ENCODE measurements around the gene GRIA2. TPM values are rescaled to one million over a fixed set of nuclear protein-coding genes. Genes with fewer than 3 reads are reported as not detected.

Gene GRIA2
- total RNA-seq, 2 donors from 2014 or later, result 12.4 to 27.6 TPM

DNA sequence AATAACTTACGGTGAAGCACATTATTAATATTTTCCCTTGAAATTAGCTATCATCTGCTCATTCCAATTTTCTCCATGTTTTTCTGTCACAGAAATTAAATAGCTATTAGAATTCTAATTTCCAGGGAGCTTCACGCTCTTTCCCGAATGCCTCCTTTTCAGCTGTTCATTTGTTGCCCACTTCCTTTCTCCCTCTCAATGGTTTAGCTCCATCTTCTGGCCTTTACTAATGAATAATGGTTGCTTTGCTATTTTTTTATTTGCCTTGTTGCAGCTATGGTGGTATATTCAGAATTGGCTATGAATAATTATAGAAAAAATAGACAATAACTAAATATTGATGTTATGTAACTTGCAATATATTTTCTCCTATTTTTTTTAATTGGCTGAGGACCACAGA, 70.5 kb downstream of the GRIA2 start:
- DNase-seq (ENCODE audit: low spot score), result no peak
- ATAC-seq (ENCODE audit: insufficient number of reproducible peaks, low FRiP score, low read depth), result no peak
- no peak overlapping the region for H3K27ac ChIP-seq
- no peaks in the 10 kb centered on the region for H3K36me3 ChIP-seq
- H3K4me3 ChIP-seq, result no peak overlapping the region
- no peaks in the 10 kb centered on the region for H3K9me3 ChIP-seq
- H3K4me1 ChIP-seq (ENCODE audit: control insufficient read depth in 1 of 2, low read depth in 2 of 2), result no peaks in the 10 kb centered on the region
- no peaks in the 10 kb centered on the region for H3K27me3 ChIP-seq (replicated peaks; ENCODE audit: insufficient read depth)
- TF ChIP-seq, protein P1, sequence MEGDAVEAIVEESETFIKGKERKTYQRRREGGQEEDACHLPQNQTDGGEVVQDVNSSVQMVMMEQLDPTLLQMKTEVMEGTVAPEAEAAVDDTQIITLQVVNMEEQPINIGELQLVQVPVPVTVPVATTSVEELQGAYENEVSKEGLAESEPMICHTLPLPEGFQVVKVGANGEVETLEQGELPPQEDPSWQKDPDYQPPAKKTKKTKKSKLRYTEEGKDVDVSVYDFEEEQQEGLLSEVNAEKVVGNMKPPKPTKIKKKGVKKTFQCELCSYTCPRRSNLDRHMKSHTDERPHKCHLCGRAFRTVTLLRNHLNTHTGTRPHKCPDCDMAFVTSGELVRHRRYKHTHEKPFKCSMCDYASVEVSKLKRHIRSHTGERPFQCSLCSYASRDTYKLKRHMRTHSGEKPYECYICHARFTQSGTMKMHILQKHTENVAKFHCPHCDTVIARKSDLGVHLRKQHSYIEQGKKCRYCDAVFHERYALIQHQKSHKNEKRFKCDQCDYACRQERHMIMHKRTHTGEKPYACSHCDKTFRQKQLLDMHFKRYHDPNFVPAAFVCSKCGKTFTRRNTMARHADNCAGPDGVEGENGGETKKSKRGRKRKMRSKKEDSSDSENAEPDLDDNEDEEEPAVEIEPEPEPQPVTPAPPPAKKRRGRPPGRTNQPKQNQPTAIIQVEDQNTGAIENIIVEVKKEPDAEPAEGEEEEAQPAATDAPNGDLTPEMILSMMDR (IDR thresholded peaks at IDR 0.05), result no peak

DNA sequence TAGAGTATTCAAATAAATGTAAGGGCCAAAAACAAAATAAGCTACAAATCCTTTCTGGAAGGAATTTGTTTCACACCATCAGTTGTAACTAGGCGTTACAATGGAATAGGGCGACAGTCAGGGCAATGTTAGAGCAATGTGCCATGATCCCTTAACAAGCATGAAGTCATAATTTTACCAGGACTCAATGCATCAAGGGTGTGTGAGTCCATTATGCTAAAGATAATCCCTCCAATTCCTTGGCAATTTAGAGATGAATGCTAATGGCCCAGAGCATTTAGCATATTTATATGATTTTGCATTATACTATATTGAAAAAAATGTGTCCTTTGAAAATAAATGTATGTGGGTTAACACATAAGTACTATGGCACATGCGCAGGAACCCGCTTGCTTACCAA, 73.1 kb downstream of the GRIA2 start:
- H3K36me3 ChIP-seq, result no peaks in the 10 kb centered on the region
- no peak for DNase-seq (ENCODE audit: low spot score)
- ATAC-seq (ENCODE audit: insufficient number of reproducible peaks, low FRiP score, low read depth), result no peak
- H3K27me3 ChIP-seq (replicated peaks; ENCODE audit: insufficient read depth), result no peaks in the 10 kb centered on the region
- no peak overlapping the region for H3K4me3 ChIP-seq
- no peaks in the 10 kb centered on the region for H3K4me1 ChIP-seq (ENCODE audit: control insufficient read depth in 1 of 2, low read depth in 2 of 2)
- H3K27ac ChIP-seq, result no peak overlapping the region
- no peaks in the 10 kb centered on the region for H3K9me3 ChIP-seq
- TF ChIP-seq, protein P1 (IDR thresholded peaks at IDR 0.05), result no peak

- H3K36me3 ChIP-seq, result no peaks in the 10 kb centered on the region
- TF ChIP-seq, protein P1 (IDR thresholded peaks at IDR 0.05), result no peak
- no peak overlapping the region for H3K27ac ChIP-seq
- ATAC-seq (ENCODE audit: insufficient number of reproducible peaks, low FRiP score, low read depth) (no peak), DNase-seq (ENCODE audit: low spot score) (no peak)
- no peaks in the 10 kb centered on the region for H3K27me3 ChIP-seq (replicated peaks; ENCODE audit: insufficient read depth)
- H3K4me3 ChIP-seq, result no peak overlapping the region
- no peaks in the 10 kb centered on the region for H3K9me3 ChIP-seq
- no peaks in the 10 kb centered on the region for H3K4me1 ChIP-seq (ENCODE audit: control insufficient read depth in 1 of 2, low read depth in 2 of 2)
These were observed 74.0 kb downstream of the GRIA2 start for GRCh38 chr4:157294575-157294974.

- no peak for ATAC-seq (ENCODE audit: insufficient number of reproducible peaks, low FRiP score, low read depth)
- Histone ChIP-seq H3K36me3 (no peaks in the 10 kb centered on the region), H3K4me1 (ENCODE audit: control insufficient read depth in 1 of 2, low read depth in 2 of 2) (peaks cover 5% of the 10 kb centered on the region in 2 donors), H3K9me3 (no peaks in the 10 kb centered on the region), H3K27me3 (replicated peaks; ENCODE audit: insufficient read depth) (no peaks in the 10 kb centered on the region), H3K27ac (no peak overlapping the region), H3K4me3 (no peak overlapping the region)
- no peak for DNase-seq (ENCODE audit: low spot score)
- TF ChIP-seq, protein P1 (IDR thresholded peaks at IDR 0.05), result no peak
These were observed 80.2 kb downstream of the GRIA2 start for GRCh38 chr4:157300701-157301100.

DNA sequence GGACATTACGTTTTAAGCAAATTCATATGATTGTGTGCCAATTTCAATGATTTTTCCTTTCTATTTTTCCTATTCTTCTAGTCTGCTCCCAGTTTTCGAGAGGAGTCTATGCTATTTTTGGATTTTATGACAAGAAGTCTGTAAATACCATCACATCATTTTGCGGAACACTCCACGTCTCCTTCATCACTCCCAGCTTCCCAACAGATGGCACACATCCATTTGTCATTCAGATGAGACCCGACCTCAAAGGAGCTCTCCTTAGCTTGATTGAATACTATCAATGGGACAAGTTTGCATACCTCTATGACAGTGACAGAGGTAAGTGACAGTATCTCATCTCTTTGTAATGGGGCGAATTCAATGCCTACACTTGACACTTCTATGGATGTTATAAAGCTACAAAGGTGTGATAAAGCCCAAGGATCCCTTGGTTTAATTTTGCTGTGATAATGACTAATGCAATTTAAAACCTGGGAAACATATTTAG, 83.0 kb downstream of the GRIA2 start:
- H3K27me3 ChIP-seq (replicated peaks; ENCODE audit: insufficient read depth), result no peaks in the 10 kb centered on the region
- DNase-seq (ENCODE audit: low spot score) (no peak), ATAC-seq (ENCODE audit: insufficient number of reproducible peaks, low FRiP score, low read depth) (no peak)
- H3K36me3 ChIP-seq, result no peaks in the 10 kb centered on the region
- H3K9me3 ChIP-seq, result no peaks in the 10 kb centered on the region
- peaks cover 5 to 24% of the 10 kb centered on the region in 2 donors for H3K4me1 ChIP-seq (ENCODE audit: control insufficient read depth in 1 of 2, low read depth in 2 of 2)
- TF ChIP-seq, protein P1 (IDR thresholded peaks at IDR 0.05), result no peak
- no peak overlapping the region for H3K27ac ChIP-seq
- no peak overlapping the region for H3K4me3 ChIP-seq

Data from thoracic aorta (tissue), 2 donors.